ENCODE data around the gene SGCD.

DNA sequence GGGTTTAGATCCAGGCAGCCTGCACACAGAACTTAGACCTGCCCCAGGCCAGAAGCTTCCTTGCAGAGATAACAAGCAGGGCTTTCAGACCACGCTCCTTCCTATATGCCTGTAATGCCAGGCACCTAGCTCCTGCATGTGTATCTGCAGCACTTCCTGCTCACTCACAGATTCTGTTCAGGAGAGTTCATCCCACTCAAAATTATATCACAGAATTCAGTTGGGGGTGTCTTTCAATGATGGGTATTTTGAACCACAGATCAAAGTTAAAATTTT is 105.8 kb downstream of the SGCD start:
- TF ChIP-seq, protein P1, sequence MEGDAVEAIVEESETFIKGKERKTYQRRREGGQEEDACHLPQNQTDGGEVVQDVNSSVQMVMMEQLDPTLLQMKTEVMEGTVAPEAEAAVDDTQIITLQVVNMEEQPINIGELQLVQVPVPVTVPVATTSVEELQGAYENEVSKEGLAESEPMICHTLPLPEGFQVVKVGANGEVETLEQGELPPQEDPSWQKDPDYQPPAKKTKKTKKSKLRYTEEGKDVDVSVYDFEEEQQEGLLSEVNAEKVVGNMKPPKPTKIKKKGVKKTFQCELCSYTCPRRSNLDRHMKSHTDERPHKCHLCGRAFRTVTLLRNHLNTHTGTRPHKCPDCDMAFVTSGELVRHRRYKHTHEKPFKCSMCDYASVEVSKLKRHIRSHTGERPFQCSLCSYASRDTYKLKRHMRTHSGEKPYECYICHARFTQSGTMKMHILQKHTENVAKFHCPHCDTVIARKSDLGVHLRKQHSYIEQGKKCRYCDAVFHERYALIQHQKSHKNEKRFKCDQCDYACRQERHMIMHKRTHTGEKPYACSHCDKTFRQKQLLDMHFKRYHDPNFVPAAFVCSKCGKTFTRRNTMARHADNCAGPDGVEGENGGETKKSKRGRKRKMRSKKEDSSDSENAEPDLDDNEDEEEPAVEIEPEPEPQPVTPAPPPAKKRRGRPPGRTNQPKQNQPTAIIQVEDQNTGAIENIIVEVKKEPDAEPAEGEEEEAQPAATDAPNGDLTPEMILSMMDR (tag by site-specific recombination; IDR thresholded peaks at IDR 0.05): no peak
- no peak for TF ChIP-seq ZNF184 (tag by site-specific recombination; IDR thresholded peaks at IDR 0.05)
- TF ChIP-seq ZXDB (tag by site-specific recombination; IDR thresholded peaks at IDR 0.05): no peak
- no peak for TF ChIP-seq ZNF140 (tag by site-specific recombination; IDR thresholded peaks at IDR 0.05)
- TF ChIP-seq ZNF292 (tag by site-specific recombination; IDR thresholded peaks at IDR 0.05; ENCODE audit: borderline replicate concordance, low read depth): no peak
- no peak for TF ChIP-seq ZNF335 (tag by site-specific recombination; conservative IDR thresholded peaks at IDR 0.05)
- TF ChIP-seq ZBTB17 (tag by site-specific recombination; IDR thresholded peaks at IDR 0.05): no peak
- no peak for TF ChIP-seq SP7 (tag by site-specific recombination; IDR thresholded peaks at IDR 0.05)
- no peak for TF ChIP-seq ZIC2 (tag by site-specific recombination; IDR thresholded peaks at IDR 0.05)
- TF ChIP-seq ZNF610 (tag by site-specific recombination; IDR thresholded peaks at IDR 0.05; ENCODE audit: borderline replicate concordance): no peak
- TF ChIP-seq ZNF24 (tag by site-specific recombination; IDR thresholded peaks at IDR 0.05): no peak
- TF ChIP-seq, protein P2, sequence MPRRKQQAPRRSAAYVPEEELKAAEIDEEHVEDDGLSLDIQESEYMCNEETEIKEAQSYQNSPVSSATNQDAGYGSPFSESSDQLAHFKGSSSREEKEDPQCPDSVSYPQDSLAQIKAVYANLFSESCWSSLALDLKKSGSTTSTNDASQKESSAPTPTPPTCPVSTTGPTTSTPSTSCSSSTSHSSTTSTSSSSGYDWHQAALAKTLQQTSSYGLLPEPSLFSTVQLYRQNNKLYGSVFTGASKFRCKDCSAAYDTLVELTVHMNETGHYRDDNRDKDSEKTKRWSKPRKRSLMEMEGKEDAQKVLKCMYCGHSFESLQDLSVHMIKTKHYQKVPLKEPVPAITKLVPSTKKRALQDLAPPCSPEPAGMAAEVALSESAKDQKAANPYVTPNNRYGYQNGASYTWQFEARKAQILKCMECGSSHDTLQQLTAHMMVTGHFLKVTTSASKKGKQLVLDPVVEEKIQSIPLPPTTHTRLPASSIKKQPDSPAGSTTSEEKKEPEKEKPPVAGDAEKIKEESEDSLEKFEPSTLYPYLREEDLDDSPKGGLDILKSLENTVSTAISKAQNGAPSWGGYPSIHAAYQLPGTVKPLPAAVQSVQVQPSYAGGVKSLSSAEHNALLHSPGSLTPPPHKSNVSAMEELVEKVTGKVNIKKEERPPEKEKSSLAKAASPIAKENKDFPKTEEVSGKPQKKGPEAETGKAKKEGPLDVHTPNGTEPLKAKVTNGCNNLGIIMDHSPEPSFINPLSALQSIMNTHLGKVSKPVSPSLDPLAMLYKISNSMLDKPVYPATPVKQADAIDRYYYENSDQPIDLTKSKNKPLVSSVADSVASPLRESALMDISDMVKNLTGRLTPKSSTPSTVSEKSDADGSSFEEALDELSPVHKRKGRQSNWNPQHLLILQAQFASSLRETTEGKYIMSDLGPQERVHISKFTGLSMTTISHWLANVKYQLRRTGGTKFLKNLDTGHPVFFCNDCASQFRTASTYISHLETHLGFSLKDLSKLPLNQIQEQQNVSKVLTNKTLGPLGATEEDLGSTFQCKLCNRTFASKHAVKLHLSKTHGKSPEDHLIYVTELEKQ (tag by site-specific recombination; IDR thresholded peaks at IDR 0.05; ENCODE audit: borderline replicate concordance): no peak

Measured in HEK293 (cell line).